Fibroblast of lung (primary cell): ENCODE data around the gene PLCXD1. TPM values are rescaled to one million over a fixed set of nuclear protein-coding genes. Genes with fewer than 3 reads are reported as not detected.
"Not testable (repeated sequence)": the region's sequence is repeated elsewhere in the genome, so short reads cannot be mapped to it uniquely, and the experiment has no call there.

Source experiments
- DNase-seq, 2 donors: peaks; one replicate each; pipeline versions ENCODE4 v3.0.0 to v3.0.0-alpha.2; 2010; ENCODE audit warnings: low read depth in 2 of 2
- H2AFZ ChIP-seq: 2 replicates; pipeline ENCODE4 v1.5.1; 2012; ENCODE audit warnings: low read length, control low read depth, inconsistent platforms
- H3K27ac ChIP-seq: 2 replicates; pipeline ENCODE4 v1.5.1; 2011; ENCODE audit warnings: low read length, control low read depth; ENCODE audit not compliant: insufficient read depth
- H3K27me3 ChIP-seq: 2 replicates; pipeline ENCODE4 v1.5.1; 2011; ENCODE audit warnings: mild to moderate bottlenecking, low read length; ENCODE audit not compliant: control insufficient read depth, insufficient read depth
- H3K36me3 ChIP-seq: 2 replicates; pipeline ENCODE4 v1.5.1; 2011; ENCODE audit warnings: low read length; ENCODE audit not compliant: control insufficient read depth, insufficient read depth
- H3K4me1 ChIP-seq: 2 replicates; pipeline ENCODE4 v1.5.1; 2011; ENCODE audit warnings: low read length; ENCODE audit not compliant: control insufficient read depth, insufficient read depth; ENCODE audit errors: extremely low read depth
- H3K4me2 ChIP-seq: 2 replicates; pipeline ENCODE4 v1.5.1; 2011; ENCODE audit warnings: low read length, control low read depth; ENCODE audit not compliant: insufficient read depth; ENCODE audit errors: extremely low read depth
- H3K4me3 ChIP-seq, 4 experiments: fragments of 200-600 bp in 1 of 4; sonication (generic) in 1 of 4; replicated peaks in 1 of 4; 2 replicates each; pipeline ENCODE4 v1.5.1; 2011 to 2016; ENCODE audit warnings: low read length in 4 of 4, low read depth in 3 of 4, mild to moderate bottlenecking in 3 of 4, control low read depth in 2 of 4, inconsistent platforms in 1 of 4, mixed read lengths in 1 of 4; ENCODE audit not compliant: insufficient read depth in 1 of 4; ENCODE audit errors: control extremely low read depth in 1 of 4
- H3K79me2 ChIP-seq: 2 replicates; pipeline ENCODE4 v1.5.1; 2012; ENCODE audit warnings: mild to moderate bottlenecking, low read length, inconsistent platforms; ENCODE audit not compliant: control insufficient read depth, insufficient read depth
- H3K9ac ChIP-seq: 2 replicates; pipeline ENCODE4 v1.5.1; 2011; ENCODE audit warnings: mild to moderate bottlenecking, low read length, control low read depth; ENCODE audit not compliant: insufficient read depth
- H3K9me3 ChIP-seq: 2 replicates; pipeline ENCODE4 v1.5.1; 2012; ENCODE audit warnings: low read depth, low read length; ENCODE audit not compliant: control insufficient read depth, insufficient read depth
- H4K20me1 ChIP-seq: 2 replicates; pipeline ENCODE4 v1.5.1; 2011; ENCODE audit warnings: low read length; ENCODE audit not compliant: control insufficient read depth, insufficient read depth; ENCODE audit errors: extremely low read depth
- CTCF ChIP-seq, 2 donors: IDR thresholded peaks in 1 of 2; conservative IDR thresholded peaks in 1 of 2; 1 replicate in 1 of 2; 2 replicates in 1 of 2; pipeline ENCODE4 v1.5.1; 2011 to 2012; ENCODE audit warnings: low read length in 2 of 2, control low read depth in 1 of 2, inconsistent platforms in 1 of 2, low read depth in 1 of 2, mild to moderate bottlenecking in 1 of 2
- EZH2 ChIP-seq: IDR thresholded peaks from 2 replicates; pipeline ENCODE4 v1.5.1; 2012; ENCODE audit warnings: low read length, control low read depth, mild to moderate bottlenecking; ENCODE audit errors: missing control alignments
- polyA plus RNA-seq, 2 donors: library from polyadenylated mRNA; depleted of rRNA in 1 of 2; stranded (reverse) in 1 of 2; unstranded in 1 of 2; fragments of >200 nt; gene quantifications; 2 replicates each; pipeline ENCODE4 v1.2.1, GENCODE V29; 2011 to 2012; ENCODE audit warnings: missing spikeins in 1 of 2
- total RNA-seq: library from RNA; depleted of rRNA; stranded (reverse); fragments of >200 nt; gene quantifications from 2 replicates; pipeline ENCODE4 v1.2.1, GENCODE V29; 2014

Gene PLCXD1
- total and polyA plus RNA-seq, 2 donors (not counting 1 experiment from before 2014, with no cell fraction given) = 4.3 to 10.9 TPM

DNA sequence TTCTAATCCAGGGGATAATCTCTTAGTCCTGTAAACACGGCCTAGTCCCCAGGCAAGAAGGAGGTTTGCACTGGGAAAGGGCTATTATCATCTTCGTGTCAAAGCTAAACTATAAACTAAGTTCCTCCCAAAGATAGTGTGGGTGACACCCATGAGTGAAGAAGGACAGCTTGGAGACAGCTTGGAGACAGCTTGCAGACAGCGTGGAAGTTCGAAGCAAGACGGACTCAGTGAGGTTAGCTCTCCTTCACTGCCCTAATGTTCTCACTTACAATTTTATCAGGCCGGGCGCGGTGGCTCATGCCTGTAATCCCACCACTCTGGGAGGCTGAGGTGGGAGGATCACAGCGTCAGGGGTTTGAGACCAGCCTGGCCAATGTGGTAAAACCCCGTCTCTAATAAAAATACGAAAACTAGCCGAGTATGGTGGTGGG is 19.2 kb upstream of the PLCXD1 start:
- no peak overlapping the region for H3K4me2 ChIP-seq
- TF ChIP-seq CTCF (conservative IDR thresholded peaks at IDR 0.05 in 1 of 2, IDR thresholded peaks at IDR 0.05 in 1 of 2; ENCODE audit: low read depth in 1 of 2, low read length in 2 of 2) (no peak), EZH2 (no peak)
- H2AFZ ChIP-seq = no peak overlapping the region
- H3K9me3 ChIP-seq = no peaks in the 10 kb centered on the region
- no peak overlapping the region for H3K27ac ChIP-seq
- no peak overlapping the region for H3K4me3 ChIP-seq
- H3K4me1 ChIP-seq = peaks cover 2% of the 10 kb centered on the region
- H3K27me3 ChIP-seq = no peaks in the 10 kb centered on the region
- H3K9ac ChIP-seq = no peak overlapping the region
- no peaks in the 10 kb centered on the region for H3K79me2 ChIP-seq
- H3K36me3 ChIP-seq = no peaks in the 10 kb centered on the region
- H4K20me1 ChIP-seq = no peaks in the 10 kb centered on the region
- DNase-seq = no peak

- Histone ChIP-seq H3K36me3 (no peaks in the 10 kb centered on the region), H4K20me1 (no peaks in the 10 kb centered on the region), H3K79me2 (no peaks in the 10 kb centered on the region), H3K27me3 (no peaks in the 10 kb centered on the region), H3K27ac (no peak overlapping the region), H3K4me3 (no peak overlapping the region), H3K9ac (no peak overlapping the region), H3K4me1 (peaks cover 2% of the 10 kb centered on the region), H3K4me2 (no peak overlapping the region), H2AFZ (no peak overlapping the region), H3K9me3 (no peaks in the 10 kb centered on the region)
- TF ChIP-seq CTCF (conservative IDR thresholded peaks at IDR 0.05 in 1 of 2, IDR thresholded peaks at IDR 0.05 in 1 of 2; ENCODE audit: low read depth in 1 of 2, low read length in 2 of 2) (no peak), EZH2 (no peak)
- DNase-seq = no peak
These were observed 18.7 kb upstream of the PLCXD1 start for GRCh38 chrX:262381-262909.

DNA sequence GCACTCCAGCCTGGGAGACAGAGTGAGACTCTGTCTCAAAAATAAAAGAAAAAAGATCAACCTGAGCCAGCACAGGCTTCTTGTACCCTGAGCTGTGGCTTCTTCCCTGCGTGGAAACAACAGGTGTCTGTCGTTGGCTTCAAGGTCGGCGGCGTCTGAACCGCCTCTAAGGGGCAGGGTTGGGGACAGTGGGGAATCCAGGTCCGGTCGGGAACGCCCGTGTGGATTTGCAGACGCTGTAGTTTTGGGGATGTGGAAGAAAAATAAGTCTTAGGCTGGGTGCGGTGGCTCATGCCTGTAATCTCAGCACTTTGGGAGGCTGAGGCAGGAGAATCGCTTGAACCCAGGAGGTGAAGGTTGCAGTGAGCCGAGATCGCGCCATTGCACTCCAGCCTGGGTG is 17.2 kb upstream of the PLCXD1 start:
- not testable (repeated sequence) for H4K20me1 ChIP-seq, H3K79me2 ChIP-seq, H3K27me3 ChIP-seq, DNase-seq, H3K4me2 ChIP-seq, H3K9ac ChIP-seq, H2AFZ ChIP-seq, H3K4me1 ChIP-seq, H3K27ac ChIP-seq, H3K36me3 ChIP-seq, H3K9me3 ChIP-seq, H3K4me3 ChIP-seq
